T-helper 22 cell (primary cell): ENCODE data around the gene OCEL1.
"Not testable (repeated sequence)": the region's sequence is repeated elsewhere in the genome, so short reads cannot be mapped to it uniquely, and the experiment has no call there.

Source experiments
- DNase-seq: peaks from one replicate; pipeline ENCODE4 v3.0.0-alpha.2; 2020; ENCODE audit warnings: low read depth

The OCEL1 gene

DNA sequence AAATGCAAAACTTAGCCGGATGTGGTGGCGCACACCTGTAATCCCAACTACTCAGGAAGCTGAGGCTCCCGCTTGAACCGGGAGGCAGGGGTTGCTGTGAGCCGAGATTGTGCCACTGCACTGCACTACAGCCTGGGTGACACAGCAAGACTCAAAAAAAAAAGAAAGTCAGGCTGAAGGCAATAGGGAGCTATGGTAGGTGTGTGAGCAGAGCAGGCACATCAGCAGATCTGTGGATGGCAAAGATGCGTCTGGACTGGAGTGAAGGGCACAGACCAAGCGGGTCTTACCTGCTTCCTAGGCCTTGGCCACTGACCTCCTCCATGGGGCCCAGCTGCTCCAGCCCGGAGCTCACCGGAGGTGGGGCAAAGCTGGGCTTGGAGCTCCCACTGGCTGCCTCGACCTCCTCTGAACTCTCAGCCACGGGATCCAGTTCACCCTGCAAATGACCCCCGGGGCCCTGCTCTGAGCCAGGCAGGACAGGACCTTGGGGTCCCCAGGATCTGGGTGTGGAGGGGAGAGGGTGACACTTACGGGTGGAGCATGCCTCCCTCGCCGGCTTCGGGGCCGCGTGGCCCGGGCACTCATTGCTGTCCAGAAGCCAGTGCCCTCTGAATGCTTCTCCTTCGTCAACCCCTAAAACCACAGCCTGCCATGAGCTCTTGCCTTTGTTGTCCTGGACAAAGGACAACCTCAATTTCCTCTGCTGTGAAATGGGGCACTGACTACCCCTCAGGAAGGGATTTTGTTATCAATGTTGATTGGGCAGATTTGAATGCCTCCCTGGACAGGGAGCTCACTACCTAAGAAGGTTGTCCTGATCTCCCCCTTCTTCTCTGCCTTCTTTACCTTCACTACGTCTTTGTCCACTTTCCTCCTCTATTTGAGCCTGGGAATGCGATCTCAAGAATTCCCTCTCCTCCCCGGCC, 38.0 kb downstream of the OCEL1 start:
- no peak for DNase-seq

- DNase-seq: no peak
Measured at GRCh38 chr19:17264641-17264979, 38.6 kb downstream of the OCEL1 start, which contains the start of gene USHBP1. Gene USHBP1 (minus strand): TSS chr19:17264745. CDS start chr19:17264299, 446 bp downstream.

DNA sequence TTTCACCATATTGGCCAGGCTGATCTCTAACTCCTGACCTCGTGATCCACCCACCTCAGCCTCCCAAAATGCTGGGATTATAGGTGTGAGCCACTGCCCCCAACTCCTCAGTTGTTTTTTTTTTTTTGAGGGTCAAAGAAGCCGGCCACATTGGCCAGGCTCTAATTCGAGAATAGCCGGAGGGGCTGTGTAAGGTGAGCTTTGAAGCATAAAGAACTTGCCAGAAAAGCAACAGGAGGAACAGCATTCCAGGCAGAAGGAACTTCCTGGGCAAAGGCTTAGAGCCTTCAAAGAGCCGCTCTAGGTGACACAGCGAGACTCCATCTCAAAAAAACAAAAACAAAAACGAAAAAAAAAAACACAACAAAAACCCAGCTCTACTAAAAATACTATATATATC, 40.0 kb downstream of the OCEL1 start:
- no peak for DNase-seq

DNA sequence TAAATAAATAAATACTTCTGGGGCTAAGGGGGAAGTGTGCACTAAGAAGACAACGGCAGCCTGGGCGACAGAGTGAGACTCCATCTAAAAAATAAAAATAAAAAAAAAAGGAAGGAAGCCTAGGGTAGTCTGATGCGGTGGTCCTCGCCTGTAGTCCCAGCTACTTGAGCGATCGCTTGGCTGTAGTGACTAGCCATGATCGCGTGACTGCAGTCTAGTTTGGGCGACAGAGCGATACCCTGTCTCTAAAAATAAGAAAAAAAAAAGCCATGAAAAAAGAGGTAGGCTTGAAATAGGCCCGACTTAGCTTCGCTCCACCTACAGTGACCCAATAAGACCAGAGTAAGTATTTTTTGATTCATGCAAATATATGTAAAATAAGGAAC, 40.6 kb downstream of the OCEL1 start:
- no peak for DNase-seq

DNA sequence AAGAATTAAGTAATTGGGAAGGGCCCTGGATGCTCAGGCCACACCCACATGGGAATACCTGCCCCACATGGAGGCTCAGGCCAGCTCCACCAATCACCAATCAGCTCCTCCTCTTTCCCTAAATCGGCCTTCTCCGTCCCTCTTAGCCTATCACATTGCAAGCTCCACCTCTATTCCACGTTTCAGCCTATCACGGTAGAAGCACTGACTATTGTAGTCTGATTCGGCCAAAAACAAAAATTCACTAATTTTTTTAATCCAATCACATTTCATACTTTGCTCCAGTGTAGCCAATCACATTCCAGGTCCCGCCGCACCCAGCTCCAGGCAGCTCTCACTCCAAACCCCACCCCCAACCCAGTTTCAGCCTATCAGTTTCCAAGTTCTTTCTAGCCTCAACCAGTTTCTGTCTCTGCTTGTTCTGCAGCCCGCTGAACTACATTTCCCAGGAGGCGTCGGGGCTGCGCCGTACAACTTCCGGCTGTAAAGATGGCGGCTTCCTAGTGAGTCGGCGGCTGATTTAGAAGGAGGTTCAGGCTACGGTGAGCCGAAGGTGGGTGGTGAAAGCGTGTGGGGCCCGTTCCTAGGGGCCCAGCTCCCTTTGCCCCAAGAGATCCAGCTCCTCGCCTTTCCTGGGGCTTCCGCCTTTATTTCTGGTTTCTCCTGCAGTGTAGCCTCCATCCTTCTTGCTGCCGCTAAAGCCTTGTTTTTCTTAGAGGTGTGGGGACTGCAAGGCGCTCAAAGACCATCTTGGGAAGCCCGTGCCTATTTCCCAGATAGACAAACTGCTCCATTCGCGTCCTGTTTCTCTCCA, 41.2 kb downstream of the OCEL1 start, which contains the start of gene BABAM1:
TSS of gene BABAM1 (plus strand) at position 469 of the 814 bp plus-strand sequence. CDS start 1,364 bp downstream, outside the sequence.
- peak; percentile 95 for DNase-seq

GRCh38 chr19:17268754-17269153, 42.7 kb downstream of the OCEL1 start:
- no peak for DNase-seq

DNA sequence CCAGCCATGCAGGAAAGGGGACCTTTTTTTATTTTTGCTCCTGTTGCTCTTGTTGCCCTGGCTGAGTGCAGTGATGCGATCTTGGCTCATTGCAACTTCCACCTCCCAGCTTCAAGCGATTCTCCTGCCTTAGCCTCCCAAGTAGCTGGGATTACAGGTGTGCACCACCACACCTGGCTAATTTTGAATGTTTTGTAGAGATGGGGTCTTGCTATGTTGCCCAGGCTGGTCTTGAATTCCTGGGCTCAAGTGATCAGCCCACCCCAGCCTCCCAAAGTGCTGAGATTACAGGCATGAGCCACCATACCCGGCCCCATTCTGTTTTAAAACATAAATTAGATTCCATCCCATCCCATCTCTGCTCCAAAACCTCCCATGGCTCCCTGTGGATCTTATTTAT, 48.9 kb downstream of the OCEL1 start:
- not testable (repeated sequence) for DNase-seq

DNA sequence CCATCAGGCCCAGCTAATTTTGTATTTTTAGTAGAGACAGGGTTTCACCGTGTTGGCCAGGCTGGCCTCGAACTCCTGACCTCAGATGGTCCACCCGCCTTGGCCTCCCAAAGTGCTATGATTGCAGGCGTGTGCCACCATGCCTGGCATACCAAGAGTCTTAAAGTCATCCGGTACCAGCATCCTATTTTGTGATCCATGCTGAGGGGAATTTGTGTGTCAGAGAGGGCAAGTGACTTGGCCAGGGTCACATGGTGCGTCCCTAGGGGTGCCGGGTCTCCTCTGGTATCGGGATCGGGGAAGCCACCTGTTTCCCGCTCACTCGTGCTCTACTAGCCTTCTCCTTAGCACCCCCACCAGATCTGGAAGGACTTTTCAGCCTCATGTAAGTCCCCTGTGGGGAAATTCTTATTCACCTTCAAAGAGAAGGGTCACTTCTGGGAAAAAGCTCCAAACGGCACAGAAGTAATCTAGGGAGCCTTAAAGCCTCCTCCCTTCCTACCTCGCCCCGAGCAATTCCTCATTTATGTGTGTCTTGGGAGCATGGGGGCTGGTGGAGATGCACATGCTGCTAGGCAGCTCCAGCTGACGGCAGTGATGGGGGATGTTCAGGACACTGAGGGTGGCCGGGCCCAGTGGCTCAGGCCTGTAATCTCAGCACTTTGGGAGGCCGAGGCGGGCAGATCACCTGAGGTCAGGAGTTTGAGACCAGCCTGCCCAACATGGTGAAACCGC, 49.6 kb downstream of the OCEL1 start:
- no peak for DNase-seq
